Measurements from ENCODE around the gene DHRS12.
"Not testable (repeated sequence)": the region's sequence is repeated elsewhere in the genome, so short reads cannot be mapped to it uniquely, and the experiment has no call there.

DHRS12 gene

DNA sequence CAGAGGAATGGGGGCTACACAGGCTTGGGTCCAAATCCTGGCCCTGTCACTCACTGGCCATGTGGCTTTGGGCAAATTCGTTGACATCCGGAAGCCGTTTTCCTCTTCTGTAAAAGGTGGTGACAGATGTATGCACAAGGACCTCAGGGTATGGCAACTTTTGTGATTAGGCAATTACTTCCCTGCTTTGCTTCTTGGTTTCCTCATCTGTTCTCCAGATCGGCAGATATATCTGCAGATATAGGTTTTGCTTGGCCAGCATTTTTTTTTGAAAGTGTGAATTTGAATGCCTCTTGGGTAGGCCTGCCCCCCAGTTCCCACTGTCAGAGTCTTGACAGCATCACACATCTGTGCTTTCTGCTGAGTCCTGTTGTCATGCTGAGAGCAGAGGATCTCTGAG lies 23.3 kb upstream of the DHRS12 start:
- no peak for DNase-seq (ENCODE audit: low read depth in 2 of 2)

DNA sequence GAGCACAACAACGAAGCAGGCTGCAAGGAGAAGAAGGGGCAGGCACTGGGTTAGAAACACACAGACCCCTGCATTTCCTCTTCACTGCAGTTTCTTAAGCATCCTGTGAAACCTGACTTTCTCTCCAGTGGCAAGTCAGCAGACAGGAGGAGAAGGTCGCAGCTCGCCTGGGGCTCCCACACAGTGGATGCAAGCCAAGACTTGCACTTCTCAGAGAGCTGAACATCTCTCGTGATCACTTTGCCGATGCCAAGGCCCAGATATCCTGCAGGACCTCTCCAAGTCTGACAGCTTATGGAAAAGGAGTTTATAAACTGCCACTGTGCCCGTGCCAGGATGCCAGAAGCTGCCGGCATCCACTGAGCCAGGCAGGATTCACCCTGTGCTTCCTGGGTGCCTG lies 22.6 kb upstream of the DHRS12 start:
- DNase-seq (ENCODE audit: low read depth in 2 of 2), result no peak

DNA sequence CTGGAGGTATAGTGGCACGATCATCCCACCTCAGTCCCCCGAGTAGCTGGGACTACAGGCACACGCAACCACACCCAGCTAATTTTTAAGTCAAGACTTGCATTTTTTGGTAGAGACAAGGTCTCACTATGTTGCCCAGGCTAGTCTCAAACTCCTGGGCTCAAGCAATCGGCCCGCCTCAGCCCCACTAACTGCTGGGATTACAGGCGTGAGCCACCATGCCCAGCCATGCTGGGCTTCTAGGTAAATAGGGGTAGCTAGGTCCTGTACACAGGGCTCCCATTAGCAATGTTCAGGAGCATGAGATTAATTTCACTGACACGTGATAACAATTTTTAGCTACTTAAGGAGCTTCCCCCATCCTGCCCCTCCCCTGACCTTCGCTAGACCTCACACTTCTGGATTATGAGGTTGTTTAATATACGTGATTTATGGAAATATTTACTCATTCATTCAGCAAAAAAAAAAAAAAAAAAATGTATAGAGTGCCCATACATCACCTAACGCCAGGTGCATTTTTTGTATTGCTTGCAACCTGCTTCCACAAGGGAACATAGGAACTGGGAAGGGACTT lies 21.8 kb upstream of the DHRS12 start:
- DNase-seq (ENCODE audit: low read depth in 2 of 2), result no peak

DNA sequence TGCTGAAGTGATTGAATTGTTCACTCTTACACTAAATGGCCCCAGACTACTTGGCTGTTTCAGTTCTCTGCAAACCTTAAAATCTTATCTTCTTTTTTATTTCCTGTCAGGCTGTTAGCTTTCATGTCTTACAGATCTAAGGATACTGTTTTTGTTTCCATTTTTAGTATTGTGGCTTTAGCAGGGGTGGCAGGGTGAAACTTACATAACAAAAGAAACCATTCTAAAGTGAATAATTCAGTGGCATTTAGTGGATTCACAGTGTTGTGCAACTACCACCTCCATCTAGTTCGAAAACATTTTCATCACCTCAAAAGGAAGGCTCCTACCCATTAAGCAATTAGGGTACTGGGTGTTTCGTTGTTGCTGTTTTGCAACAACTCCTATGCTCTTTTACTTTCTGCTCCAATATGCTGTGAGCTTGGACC lies 21.2 kb upstream of the DHRS12 start:
- DNase-seq (ENCODE audit: low read depth in 2 of 2), result no peak

DNA sequence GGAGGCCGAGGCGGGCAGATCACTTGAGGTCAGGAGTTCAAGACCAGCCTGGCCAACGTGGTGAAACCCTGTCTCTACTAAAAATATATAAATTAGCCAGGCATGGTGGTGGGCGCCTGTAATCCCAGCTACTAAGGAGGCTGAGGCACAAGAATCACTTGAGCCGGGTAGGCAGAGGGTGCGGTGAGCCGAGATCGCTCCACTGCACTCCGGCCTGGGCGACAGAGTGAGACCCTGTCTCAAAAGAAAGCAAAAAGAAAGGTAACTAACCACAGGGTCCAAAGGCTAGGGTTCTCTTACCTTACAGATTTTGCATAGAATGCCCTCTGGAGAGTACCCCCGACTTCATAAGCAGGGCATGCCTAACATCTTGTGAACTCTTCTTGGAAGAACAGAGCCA lies 20.7 kb upstream of the DHRS12 start:
- not testable (repeated sequence) for DNase-seq (ENCODE audit: low read depth in 2 of 2)

DNA sequence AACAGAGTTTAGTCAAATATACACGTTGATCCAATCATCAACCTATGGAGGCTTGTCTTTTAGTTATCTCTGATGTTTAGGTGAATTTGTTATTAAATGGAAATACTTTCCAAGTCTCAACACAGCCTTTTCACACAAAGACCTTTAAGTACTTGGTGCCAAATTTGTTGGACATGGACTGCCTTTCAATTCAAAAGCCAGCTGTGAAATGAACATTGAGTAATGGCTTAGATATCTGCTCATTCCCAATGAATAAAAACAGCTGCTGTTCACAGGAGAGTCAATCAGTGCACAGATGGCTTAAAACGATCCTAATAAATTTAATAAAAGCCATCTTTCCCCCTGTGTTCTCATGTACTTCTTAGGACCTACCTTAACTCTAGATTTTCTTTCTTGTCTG lies 19.9 kb upstream of the DHRS12 start:
- no peak for DNase-seq (ENCODE audit: low read depth in 2 of 2)

DNA sequence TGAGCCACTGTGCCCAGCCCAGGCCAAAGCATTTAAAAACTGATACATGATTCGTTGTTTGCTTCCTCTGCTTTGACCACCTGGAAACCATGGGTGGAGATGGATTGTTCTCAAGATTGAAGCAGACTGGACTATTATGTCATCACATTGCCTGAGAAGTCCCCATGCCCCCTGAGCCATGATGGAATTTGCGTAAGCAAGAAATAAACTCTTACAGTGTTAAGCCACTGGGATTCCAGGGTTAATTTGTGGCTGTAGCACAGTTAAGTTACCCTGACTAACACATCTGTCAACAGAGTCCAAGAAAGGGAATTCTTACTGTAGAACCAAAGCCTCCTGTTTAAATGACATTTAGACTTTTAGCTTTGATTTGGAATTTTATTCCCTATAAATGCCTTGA lies 19.4 kb upstream of the DHRS12 start:
- no peak for DNase-seq (ENCODE audit: low read depth in 2 of 2)

DNA sequence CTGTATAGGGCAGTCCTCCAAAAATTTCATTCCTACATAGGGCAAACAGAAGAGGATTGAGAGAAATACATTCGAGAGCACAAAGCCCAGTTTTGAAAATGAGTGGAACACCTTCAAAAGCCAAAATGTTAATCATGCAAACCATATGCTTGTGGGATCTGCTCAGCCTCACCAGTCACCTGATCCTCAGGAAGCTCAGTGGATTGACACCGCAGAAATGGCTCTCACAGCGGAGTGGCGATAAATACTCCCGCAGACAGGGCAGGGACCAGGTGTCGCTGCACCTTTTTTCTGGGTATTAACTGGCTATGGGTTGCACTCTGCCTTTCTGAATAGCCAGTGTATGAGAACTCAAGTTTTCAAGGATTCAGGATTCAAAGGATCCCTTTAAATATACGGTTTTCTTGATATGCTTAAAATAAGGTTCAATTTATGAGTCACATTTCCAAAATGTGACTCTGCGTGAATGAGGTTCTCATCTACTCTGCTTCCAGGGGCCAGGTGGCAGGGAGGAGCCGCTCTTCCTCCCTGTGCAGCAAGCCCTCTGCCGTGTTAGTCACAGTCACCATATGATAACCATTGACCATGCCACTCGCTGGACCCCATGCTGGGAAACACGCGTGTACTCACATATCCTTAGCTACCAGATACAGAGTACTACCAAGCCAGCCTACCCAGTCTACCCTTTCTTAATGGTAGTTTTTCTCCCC lies 18.3 kb upstream of the DHRS12 start:
- DNase-seq (ENCODE audit: low read depth in 2 of 2), result no peak

DNA sequence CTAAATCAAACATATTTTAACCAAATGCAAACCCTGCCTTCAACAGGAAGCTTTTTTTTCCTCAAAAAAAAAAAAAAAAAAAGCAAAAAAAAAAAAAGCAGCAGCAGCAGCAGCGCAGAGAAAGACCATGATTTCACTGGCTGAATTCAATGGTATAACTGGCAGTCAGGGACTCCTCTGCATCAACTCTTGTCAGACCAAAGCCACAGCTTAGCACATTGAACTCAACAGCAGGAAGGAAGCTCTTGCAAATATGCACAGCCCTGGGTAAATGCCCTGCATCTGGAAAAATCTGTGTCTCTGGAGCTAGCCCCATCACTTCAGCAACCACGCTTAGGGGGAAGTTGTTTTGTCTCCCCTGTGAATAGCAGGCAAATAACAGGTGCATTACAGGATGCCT lies 17.6 kb upstream of the DHRS12 start:
- DNase-seq (ENCODE audit: low read depth in 2 of 2), result no peak

DNA sequence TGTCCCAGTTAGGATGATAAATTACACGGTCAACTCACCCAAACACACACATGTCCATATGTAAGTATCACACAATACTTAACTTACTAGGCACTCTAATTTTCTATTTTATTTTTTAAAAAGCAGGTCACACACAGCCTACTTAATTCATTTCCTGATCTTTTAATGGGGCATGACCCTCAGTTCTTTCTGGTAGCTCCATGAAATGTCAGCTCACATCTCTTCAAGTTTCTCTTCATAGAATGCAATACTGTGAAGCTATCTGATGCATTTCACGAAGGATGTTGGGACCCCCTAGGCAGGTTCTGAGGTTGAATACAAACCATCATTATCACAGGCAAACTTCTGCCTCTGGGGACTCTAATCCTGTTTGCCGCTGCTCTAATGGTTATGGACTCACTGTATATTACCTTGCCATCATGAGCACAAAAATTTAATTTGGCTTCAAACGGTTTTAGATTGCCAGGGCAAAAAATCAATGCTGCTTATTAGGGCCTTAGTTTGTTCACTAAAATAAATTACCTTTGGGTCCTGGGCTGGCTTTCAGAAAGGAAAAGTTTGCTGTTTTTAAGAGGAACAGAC lies 16.1 kb upstream of the DHRS12 start:
- no peak for DNase-seq (ENCODE audit: low read depth in 2 of 2)

DNA sequence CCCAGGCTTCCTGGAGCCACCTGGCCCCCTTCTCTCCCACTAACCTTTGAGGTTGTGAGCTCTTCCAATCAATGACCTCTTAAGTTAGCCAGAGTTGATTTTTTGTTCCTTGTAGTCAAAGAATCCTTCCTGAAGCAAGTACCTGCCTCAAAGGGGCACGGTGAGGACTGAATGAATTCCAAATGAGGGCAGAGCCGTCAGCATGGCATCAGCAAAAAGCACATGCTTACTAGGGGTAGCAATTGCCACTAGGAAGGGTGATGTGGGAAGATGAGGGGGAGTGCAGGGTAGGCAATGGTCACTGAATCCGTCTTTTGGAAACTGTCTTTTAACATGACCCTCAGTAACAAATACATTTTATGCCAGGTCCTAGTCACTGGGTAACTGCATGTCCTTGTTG lies 15.6 kb upstream of the DHRS12 start:
- no peak for DNase-seq (ENCODE audit: low read depth in 2 of 2)

DNA sequence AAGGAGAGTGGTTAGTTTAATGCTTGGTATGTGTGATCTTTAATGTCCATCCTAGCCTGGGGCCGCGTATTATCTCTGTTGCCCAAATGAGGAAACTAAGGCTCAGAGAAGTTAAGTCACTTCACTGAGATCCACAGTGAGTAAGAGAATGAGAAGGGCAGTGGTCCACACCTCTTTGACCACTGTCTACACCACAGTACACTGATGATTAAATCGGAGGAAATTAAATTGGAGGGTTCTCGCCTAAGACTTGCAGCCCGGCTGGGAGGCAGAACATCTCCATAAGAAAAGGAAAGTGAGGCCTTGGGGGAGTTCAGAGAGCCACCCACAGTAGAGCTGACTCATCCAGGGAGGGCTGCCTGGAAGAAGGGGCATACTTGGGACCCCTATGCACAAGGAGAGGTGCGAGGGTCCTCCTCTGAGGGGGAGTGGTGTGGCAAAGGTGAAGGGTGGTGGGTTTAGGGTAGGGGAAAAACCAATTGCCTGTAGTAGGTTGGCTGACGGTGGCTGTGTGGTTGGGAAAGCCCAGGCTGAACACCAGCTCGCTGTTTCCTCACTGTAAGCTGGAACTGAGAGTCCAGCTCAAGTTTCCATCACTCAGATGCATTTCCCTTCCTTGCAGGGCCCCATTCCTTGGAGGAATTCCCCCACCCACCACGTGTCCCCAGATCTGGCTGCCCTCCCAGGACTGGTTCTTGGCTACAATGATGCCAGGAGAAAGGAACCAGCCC lies 15.0 kb upstream of the DHRS12 start:
- DNase-seq (ENCODE audit: low read depth in 2 of 2), result no peak

DNA sequence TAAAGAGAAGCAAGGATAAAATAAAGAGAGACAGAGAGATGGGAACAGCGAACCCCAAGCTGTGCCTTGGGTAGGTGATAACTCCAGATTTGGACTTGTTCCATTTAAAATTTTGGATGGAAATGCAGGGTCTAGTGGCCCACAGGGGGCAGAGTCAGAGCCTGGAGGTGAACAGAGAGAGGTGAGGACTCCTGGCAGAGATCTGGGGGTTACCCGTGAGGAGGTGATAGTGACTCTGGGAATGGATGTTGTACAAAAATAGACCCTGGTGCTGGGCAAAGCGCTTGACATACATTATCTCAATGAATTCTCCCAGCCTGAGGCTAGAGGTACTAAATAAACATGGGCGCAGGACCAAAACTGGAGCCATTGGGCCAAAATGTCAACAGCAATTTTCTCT lies 14.3 kb upstream of the DHRS12 start:
- DNase-seq (ENCODE audit: low read depth in 2 of 2), result no peak

DNA sequence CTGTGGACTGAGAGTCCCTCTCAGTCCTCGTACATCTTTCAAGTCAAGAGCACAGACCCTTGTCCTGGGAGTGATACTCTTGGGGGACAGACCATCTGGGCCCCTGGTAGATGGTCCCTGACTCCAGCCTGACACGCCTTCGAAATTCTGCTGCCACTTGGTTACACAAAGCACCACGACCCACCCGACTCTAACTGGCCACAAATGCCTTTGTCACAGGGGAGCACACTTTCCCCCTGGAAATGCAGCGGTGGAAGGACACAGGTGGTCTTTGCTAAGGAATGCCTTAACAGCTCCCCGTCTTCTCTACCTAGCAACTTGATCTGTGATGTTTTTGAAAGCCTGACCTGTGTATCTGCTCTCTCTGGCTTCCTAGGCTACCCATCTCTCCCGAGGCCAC lies 13.8 kb upstream of the DHRS12 start:
- no peak for DNase-seq (ENCODE audit: low read depth in 2 of 2)

DNA sequence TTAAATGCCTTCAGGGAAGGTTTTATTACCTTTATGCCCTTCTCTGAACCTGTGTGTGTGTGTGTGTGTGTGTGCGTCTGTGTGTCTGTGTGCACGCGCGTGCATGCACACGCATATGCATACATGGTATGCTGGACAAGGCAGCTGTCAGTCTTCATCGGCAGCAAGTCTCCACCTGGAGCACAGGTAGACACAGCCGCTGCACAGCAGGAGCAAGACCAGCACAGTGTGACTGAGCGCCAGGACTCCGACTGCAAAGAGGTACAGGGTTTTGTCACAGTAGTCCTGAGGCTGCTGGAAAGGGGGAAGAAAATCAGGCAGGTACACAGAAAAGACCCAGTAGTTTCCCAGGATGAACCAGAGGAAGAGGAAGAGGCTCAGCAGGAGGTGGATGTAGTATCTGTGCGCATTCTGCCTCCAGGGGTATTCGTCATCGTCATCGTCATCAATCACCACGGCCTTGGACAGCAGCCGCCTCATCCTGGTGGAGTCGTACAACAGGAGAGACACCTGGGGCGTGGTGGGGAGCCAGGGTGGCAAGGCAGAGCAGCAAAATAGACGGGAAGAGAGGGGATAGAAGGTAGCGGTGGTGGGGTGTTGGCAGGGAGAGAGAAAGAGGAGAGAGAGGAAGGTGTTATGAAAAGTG lies 12.8 kb upstream of the DHRS12 start:
- no peak for DNase-seq (ENCODE audit: low read depth in 2 of 2)

DNA sequence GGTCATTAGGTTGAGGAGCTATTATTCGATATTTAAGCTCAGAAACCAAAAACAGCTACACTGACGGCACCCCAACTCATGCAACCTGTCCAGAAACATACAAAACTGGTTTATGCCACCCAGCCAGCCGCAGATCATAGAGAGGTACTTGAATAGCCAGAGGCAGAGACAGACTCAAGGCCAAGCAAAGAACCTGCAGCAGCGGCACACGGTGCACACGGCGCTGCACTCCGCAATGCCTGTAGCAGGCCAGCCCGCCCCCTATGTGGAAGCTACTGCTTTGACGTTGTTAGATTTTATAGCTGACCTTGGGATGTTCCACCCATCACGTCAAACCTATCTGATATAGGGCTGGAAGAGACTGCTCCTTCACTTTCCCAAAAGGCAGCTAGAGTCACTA lies 11.9 kb upstream of the DHRS12 start:
- DNase-seq (ENCODE audit: low read depth in 2 of 2), result no peak

DNA sequence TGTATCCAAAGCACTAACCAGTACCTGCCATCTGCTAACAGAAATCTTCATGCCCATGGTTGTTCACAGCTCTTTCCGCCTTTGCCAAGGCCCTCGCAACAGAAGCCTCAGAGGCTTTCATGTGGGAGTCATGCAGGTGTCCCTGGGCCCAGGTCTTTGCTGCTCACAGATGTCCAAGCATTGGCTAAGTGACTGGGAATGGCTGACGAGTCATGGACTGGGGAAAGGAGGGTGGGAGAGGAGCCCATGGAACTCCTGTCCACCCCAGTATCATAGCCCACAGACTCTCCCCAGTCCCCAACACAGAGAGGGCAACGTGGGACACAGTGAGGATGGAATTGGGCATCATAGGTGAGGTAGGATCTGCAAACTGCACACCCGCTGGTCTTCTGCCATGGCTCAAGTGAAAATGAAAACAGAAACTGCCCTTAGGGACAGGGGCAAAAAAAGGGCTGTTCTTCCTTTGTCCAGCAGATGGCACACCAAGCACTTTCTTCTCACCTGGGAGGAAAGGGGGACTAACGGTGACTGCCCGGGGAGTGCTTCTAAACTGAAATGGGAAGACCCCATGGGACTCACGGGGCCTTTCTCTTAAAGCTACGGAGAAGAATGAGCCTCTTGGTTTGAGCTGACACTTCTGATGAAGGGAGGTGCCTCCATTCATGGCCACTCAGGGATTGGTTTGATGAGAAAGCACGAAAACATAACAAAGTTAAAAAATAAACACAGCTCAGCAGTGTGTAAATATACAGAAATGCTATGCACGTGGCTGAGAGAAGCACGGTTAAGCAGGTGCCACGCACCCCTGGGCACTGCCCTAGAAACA lies 11.1 kb upstream of the DHRS12 start:
- peak; percentile 43 to 62 for DNase-seq (ENCODE audit: low read depth in 2 of 2)

DNA sequence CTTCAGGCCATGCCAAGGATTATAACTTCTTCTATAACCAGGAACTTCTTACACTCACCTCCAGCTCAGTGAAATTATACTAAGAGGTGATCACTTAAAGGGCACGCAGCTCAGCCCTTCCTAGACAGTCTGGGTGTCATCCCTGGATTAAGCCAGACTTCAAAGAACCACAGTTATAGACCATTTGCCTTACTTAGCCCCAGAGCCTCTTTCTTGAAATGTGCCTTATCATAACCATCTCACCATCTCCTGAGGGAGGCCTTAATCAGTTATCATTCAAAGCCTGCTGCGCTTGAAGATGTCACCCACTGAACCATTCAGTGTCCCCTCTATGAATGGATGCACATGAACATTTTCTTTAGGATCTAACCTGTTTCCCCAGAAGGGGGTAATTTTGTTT lies 10.1 kb upstream of the DHRS12 start:
- no peak for DNase-seq (ENCODE audit: low read depth in 2 of 2)

DNA sequence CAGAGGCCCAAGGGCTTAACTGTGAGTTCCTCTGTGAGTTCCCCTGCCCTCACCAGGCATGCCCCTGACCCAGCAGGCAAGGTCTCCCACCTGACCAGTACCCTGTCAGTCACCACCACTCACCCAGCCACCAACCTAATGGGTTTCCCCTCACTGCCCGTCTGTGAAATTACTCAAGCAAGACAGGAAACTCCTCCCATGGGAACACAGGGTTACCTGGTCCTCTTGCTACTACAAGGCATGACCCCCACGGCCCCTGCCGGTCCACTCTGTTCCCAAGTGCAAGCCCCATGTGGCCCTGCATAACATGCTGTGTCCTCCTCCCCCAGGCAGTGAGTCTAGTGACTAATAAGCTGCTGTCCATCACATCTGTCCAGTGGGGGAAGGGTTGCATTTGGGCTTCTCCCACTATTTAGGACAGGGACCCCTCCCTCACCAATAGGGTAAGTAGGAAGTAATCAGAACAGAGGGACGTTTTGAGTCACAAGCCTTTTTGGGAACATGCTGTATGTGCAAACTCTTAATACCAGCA lies 8.0 kb upstream of the DHRS12 start:
- no peak for DNase-seq (ENCODE audit: low read depth in 2 of 2)

DNA sequence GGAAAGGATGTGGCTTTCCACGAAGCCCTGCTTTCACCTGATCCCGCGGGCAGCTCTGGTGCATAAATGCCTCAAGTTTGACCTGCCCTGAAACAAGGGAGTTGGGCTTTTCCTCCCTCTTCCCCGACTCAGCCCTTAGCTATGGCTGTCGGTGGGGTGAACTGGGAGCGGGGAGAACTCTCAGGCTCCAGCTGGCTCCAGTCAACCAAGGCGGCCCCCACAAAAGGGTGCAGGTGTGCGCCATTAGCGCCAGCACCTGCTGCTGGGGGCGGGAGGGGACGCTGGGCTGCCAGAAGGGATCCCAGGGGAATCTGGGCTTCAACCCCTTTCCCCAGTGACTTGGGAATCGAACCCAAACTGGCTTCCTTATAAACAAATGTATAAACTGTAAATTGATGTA lies 7.1 kb upstream of the DHRS12 start:
- DNase-seq (ENCODE audit: low read depth in 2 of 2), result no peak

DNA sequence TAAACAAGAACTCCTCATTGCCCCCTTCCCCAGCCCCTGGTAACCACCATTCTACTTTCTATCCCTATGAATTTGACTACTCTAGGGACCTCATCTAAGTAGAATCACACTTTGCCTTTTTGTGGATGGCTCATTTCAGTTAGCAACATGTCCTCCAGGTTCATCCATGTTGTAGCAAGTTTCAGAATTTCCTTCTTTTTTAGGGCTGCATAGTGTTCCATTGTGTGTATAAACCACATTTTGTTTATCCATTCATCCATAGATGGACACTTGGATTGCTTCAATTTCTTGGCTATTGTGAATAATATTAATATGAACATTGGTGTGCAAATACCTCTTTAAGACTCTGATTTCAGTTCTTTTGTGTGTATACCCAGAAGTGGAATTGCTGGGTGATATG lies 4.8 kb upstream of the DHRS12 start:
- DNase-seq (ENCODE audit: low read depth in 2 of 2), result no peak

Measured in stimulated activated CD4-positive, alpha-beta T cell treated with anti-CD3 and anti-CD28 coated beads, Interleukin-1b, Interleukin-23, amount 100 ng/mL, for 1 hour (primary cell).